K562 (cell line): ENCODE data around the gene MSRB3. TPM values are rescaled to one million over a fixed set of nuclear protein-coding genes. Genes with fewer than 3 reads are reported as not detected.

Experiments used
- CEBPB ChIP-seq: fragments of 450-650 bp; IDR thresholded peaks from 2 replicates; pipeline ENCODE4 v1.6.1; 2016; ENCODE audit warnings: missing genetic modification characterization, missing compliant biosample characterization
- FOXO4 ChIP-seq: fragments of 450-650 bp; formaldehyde crosslinking; IDR thresholded peaks from 2 replicates; pipeline ENCODE4 v1.4.0; 2020; ENCODE audit warnings: mild to moderate bottlenecking, moderate library complexity
- KDM1A ChIP-seq, 2 experiments: fragments of 450-650 bp; IDR thresholded peaks; 2 replicates each; pipeline ENCODE4 v1.6.1; 2016; ENCODE audit warnings: mild to moderate bottlenecking in 2 of 2
- PREB ChIP-seq: sonication (generic); formaldehyde crosslinking; IDR thresholded peaks from 2 replicates; pipeline ENCODE4 v1.8.1; 2023; ENCODE audit warnings: mild to moderate bottlenecking, missing genetic modification reagents
- RBFOX2 ChIP-seq: fragments of 200-400 bp; formaldehyde crosslinking; IDR thresholded peaks from 2 replicates; pipeline ENCODE4 v1.6.1; 2017; ENCODE audit warnings: low read depth, mild to moderate bottlenecking, low read length, moderate library complexity
- ZNF140 ChIP-seq: fragments of 250-450 bp; sonication (Bioruptor Pico); IDR thresholded peaks from 2 replicates; pipeline ENCODE4 v1.8.0; 2021; ENCODE audit warnings: moderate library complexity, mild to moderate bottlenecking, inconsistent platforms
- polyA plus RNA-seq, 8 experiments: library from polyadenylated mRNA; depleted of rRNA in 4 of 8; stranded (reverse) in 5 of 8; unstranded in 3 of 8; fragments of >200 nt; fragmentation: Nextera tagmentation in 2 of 8; fragmentation: Illumina TruSeq in 1 of 8; extraction: Ambion mirVana in 2 of 8; extraction: Trizol in 1 of 8; gene quantifications; 2 replicates each; pipeline versions ENCODE4 v1.2.1 to v1.2.3, GENCODE V29; 2011 to 2014; ENCODE audit warnings: inconsistent platforms in 1 of 8, missing spikeins in 1 of 8
- total RNA-seq, 7 experiments: library from RNA; depleted of rRNA in 6 of 7; stranded (reverse); fragments of >200 nt in 6 of 7; fragmentation: Illumina TruSeq in 2 of 7; extraction: Trizol in 2 of 7; gene quantifications; 2 replicates each; pipeline versions ENCODE4 v1.2.1 to v1.2.3, GENCODE V29; 2011 to 2021; ENCODE audit warnings: low replicate concordance in 1 of 7
- TF ChIP-seq, protein P1 (sequence below), 2 experiments: fragments of 450-650 bp in 1 of 2; sonication (generic) in 1 of 2; formaldehyde crosslinking in 1 of 2; IDR thresholded peaks; 2 replicates each; pipeline versions ENCODE4 v1.7.1 to v1.9.0; 2016 to 2022; ENCODE audit warnings: inconsistent platforms in 1 of 2, mild to moderate bottlenecking in 1 of 2, missing genetic modification reagents in 1 of 2

Gene MSRB3
- total and polyA plus RNA-seq, 9 of the 15 experiments (the other 6 are each of a cell fraction or from before 2014, with no cell fraction given), result 0.04 TPM; not detected in 8

- no peak for TF ChIP-seq FOXO4
- TF ChIP-seq CEBPB (tag), result no peak
- TF ChIP-seq KDM1A (IDR thresholded peaks at IDR 0.05), result no peak
- no peak for TF ChIP-seq RBFOX2
- TF ChIP-seq PREB, result no peak
- TF ChIP-seq, protein P1, sequence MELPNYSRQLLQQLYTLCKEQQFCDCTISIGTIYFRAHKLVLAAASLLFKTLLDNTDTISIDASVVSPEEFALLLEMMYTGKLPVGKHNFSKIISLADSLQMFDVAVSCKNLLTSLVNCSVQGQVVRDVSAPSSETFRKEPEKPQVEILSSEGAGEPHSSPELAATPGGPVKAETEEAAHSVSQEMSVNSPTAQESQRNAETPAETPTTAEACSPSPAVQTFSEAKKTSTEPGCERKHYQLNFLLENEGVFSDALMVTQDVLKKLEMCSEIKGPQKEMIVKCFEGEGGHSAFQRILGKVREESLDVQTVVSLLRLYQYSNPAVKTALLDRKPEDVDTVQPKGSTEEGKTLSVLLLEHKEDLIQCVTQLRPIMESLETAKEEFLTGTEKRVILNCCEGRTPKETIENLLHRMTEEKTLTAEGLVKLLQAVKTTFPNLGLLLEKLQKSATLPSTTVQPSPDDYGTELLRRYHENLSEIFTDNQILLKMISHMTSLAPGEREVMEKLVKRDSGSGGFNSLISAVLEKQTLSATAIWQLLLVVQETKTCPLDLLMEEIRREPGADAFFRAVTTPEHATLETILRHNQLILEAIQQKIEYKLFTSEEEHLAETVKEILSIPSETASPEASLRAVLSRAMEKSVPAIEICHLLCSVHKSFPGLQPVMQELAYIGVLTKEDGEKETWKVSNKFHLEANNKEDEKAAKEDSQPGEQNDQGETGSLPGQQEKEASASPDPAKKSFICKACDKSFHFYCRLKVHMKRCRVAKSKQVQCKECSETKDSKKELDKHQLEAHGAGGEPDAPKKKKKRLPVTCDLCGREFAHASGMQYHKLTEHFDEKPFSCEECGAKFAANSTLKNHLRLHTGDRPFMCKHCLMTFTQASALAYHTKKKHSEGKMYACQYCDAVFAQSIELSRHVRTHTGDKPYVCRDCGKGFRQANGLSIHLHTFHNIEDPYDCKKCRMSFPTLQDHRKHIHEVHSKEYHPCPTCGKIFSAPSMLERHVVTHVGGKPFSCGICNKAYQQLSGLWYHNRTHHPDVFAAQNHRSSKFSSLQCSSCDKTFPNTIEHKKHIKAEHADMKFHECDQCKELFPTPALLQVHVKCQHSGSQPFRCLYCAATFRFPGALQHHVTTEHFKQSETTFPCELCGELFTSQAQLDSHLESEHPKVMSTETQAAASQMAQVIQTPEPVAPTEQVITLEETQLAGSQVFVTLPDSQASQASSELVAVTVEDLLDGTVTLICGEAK (IDR thresholded peaks at IDR 0.05), result no peak
- TF ChIP-seq, protein P1 (CRISPR knock-in tag; IDR thresholded peaks at IDR 0.05), result no peak
- no peak for TF ChIP-seq ZNF140 (CRISPR knock-in tag)
These were observed 108.9 kb downstream of the MSRB3 start (continued) for GRCh38 chr12:65387396-65387795.
